Measurements from ENCODE around the gene OPHN1. TPM values are rescaled to one million over a fixed set of nuclear protein-coding genes. Genes with fewer than 3 reads are reported as not detected.

OPHN1 gene
- polyA plus RNA-seq, 1 donor from 2014 or later = 7.6 TPM

DNA sequence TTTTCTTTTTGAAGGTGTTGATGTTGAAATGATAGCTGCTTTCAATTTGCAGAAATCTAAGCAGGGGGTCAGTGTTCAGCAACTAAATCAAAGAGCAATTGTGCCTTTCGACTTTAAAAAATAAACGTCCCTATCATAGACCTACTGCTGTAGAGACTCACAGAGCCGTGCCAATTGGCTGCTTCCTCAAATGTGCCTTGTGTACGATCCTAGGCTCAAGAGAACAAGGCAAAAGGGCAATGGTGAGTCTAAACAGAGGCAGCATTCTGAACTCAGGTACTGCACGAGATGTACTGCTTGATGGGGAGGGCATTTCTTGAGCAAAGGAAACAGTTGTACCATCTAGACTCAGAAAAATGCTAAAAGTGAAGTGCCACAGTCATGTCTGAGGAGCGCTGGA is 29.8 kb downstream of the OPHN1 start:
- no peaks in the 10 kb centered on the region for H4K20me1 ChIP-seq (ENCODE audit: insufficient read depth)
- H3K27ac ChIP-seq (ENCODE audit: low read length) = no peak overlapping the region
- no peaks in the 10 kb centered on the region for H3F3A ChIP-seq (ENCODE audit: insufficient read depth, low read length, poor library complexity, severe bottlenecking)
- no peak overlapping the region for H2AFZ ChIP-seq (ENCODE audit: low read depth, low read length)
- no peaks in the 10 kb centered on the region for H3K9me2 ChIP-seq (ENCODE audit: insufficient read depth, low read length)
- H3K9me3 ChIP-seq (ENCODE audit: low read length) = no peaks in the 10 kb centered on the region
- no peak overlapping the region for H3K4me3 ChIP-seq (ENCODE audit: low read length)
- no peaks in the 10 kb centered on the region for H3K27me3 ChIP-seq (ENCODE audit: insufficient read depth, low read depth, low read length)
- TF ChIP-seq POLR2AphosphoS5 (IDR thresholded peaks at IDR 0.05) (no peak), RAD21 (conservative IDR thresholded peaks at IDR 0.05) (no peak), CTCF (IDR thresholded peaks at IDR 0.05; ENCODE audit: poor library complexity, severe bottlenecking) (no peak), REST (IDR thresholded peaks at IDR 0.05; ENCODE audit: borderline replicate concordance) (no peak), MXI1 (conservative IDR thresholded peaks at IDR 0.05; ENCODE audit: poor library complexity, severe bottlenecking) (no peak), TAF1 (IDR thresholded peaks at IDR 0.05; ENCODE audit: low read depth) (no peak), EZH2 (IDR thresholded peaks at IDR 0.05; ENCODE audit: borderline replicate concordance, insufficient read depth, low read length, poor library complexity, severe bottlenecking) (no peak), SMC3 (conservative IDR thresholded peaks at IDR 0.05; ENCODE audit: poor library complexity) (no peak), EP300 (conservative IDR thresholded peaks at IDR 0.05; ENCODE audit: poor library complexity, severe bottlenecking) (no peak)
- H3K4me2 ChIP-seq (ENCODE audit: low read length) = no peak overlapping the region
- no peak overlapping the region for H3K9ac ChIP-seq (ENCODE audit: low read length)
- no peaks in the 10 kb centered on the region for H3K79me2 ChIP-seq (replicated peaks; ENCODE audit: insufficient read depth, low read length)
- H3K36me3 ChIP-seq (ENCODE audit: insufficient read depth, low read length) = no peaks in the 10 kb centered on the region

DNA sequence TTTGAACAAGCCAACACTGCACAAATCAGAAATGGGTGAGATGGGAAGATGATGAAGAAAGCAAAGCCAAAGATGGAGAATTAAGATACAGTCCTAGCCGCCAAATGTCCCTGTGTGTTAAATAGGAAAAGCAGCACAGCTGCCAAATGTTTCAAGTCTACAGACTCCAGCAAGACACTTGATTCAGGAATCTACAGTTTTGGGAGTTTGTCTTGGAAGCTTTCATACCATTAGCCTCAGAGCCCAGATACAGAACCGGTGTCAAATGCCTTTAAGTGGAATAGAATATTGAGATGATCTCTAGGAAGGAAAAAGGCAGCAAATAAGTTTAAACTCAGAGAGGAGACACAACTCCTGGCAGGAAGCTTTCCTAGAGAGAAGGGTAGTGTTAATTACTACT is 30.3 kb downstream of the OPHN1 start:
- Histone ChIP-seq H3K9ac (ENCODE audit: low read length) (no peak overlapping the region), H4K20me1 (ENCODE audit: insufficient read depth) (no peaks in the 10 kb centered on the region), H3K27ac (ENCODE audit: low read length) (no peak overlapping the region), H2AFZ (ENCODE audit: low read depth, low read length) (no peak overlapping the region), H3F3A (ENCODE audit: insufficient read depth, low read length, poor library complexity, severe bottlenecking) (no peaks in the 10 kb centered on the region), H3K27me3 (ENCODE audit: insufficient read depth, low read depth, low read length) (no peaks in the 10 kb centered on the region), H3K4me2 (ENCODE audit: low read length) (no peak overlapping the region), H3K9me3 (ENCODE audit: low read length) (no peaks in the 10 kb centered on the region), H3K79me2 (replicated peaks; ENCODE audit: insufficient read depth, low read length) (no peaks in the 10 kb centered on the region), H3K36me3 (ENCODE audit: insufficient read depth, low read length) (no peaks in the 10 kb centered on the region), H3K9me2 (ENCODE audit: insufficient read depth, low read length) (no peaks in the 10 kb centered on the region), H3K4me3 (ENCODE audit: low read length) (no peak overlapping the region)
- TF ChIP-seq EZH2 (IDR thresholded peaks at IDR 0.05; ENCODE audit: borderline replicate concordance, insufficient read depth, low read length, poor library complexity, severe bottlenecking) = no peak
- TF ChIP-seq CTCF (IDR thresholded peaks at IDR 0.05; ENCODE audit: poor library complexity, severe bottlenecking) = no peak
- TF ChIP-seq MXI1 (conservative IDR thresholded peaks at IDR 0.05; ENCODE audit: poor library complexity, severe bottlenecking) = no peak
- TF ChIP-seq POLR2AphosphoS5 (IDR thresholded peaks at IDR 0.05) = no peak
- TF ChIP-seq EP300 (conservative IDR thresholded peaks at IDR 0.05; ENCODE audit: poor library complexity, severe bottlenecking) = no peak
- no peak for TF ChIP-seq TAF1 (IDR thresholded peaks at IDR 0.05; ENCODE audit: low read depth)
- no peak for TF ChIP-seq RAD21 (conservative IDR thresholded peaks at IDR 0.05)
- no peak for TF ChIP-seq SMC3 (conservative IDR thresholded peaks at IDR 0.05; ENCODE audit: poor library complexity)
- no peak for TF ChIP-seq REST (IDR thresholded peaks at IDR 0.05; ENCODE audit: borderline replicate concordance)
